AG04450 (cell line): ENCODE results near the gene ZNF692. TPM values are rescaled to one million over a fixed set of nuclear protein-coding genes. Genes with fewer than 3 reads are reported as not detected.

Experiments used
- CTCF ChIA-PET: fragments of 300-600, 350-600 bp; formaldehyde crosslinking; extraction: SDS; loops from one replicate; lab custom pipeline; 2022; ENCODE audit warnings: antibody characterized with exemption, inconsistent platforms; lab: Charles Lee
- POLR2A ChIA-PET: fragments of 350-600 bp; formaldehyde crosslinking; extraction: SDS; loops from one replicate; lab custom pipeline; 2021; ENCODE audit warnings: antibody characterized with exemption, inconsistent platforms; lab: Yijun Ruan, JAX
- DNase-seq: peaks from one replicate; pipeline ENCODE4 v3.0.0-alpha.2; 2011; ENCODE audit warnings: low read depth, low spot score
- H3K27ac ChIP-seq: one replicate; pipeline ENCODE4 v1.5.1; 2012; ENCODE audit warnings: low read depth, low read length, control low read depth
- H3K27me3 ChIP-seq: one replicate; pipeline ENCODE4 v1.6.0; 2012; ENCODE audit warnings: low read length; ENCODE audit not compliant: control insufficient read depth, insufficient read depth
- H3K4me3 ChIP-seq: 2 replicates; pipeline ENCODE4 v1.5.1; 2011; ENCODE audit warnings: mild to moderate bottlenecking, low read depth, low read length, control low read depth
- H3K9me3 ChIP-seq: 2 replicates; pipeline ENCODE4 v1.5.1; 2012; ENCODE audit warnings: low read length; ENCODE audit not compliant: control insufficient read depth, insufficient read depth
- polyA plus RNA-seq: library from polyadenylated mRNA; depleted of rRNA; stranded (reverse); fragments of >200 nt; gene quantifications from 2 replicates; pipeline ENCODE4 v1.2.3, GENCODE V29; 2011
- TF ChIP-seq, protein P1 (sequence below): IDR thresholded peaks from 2 replicates; pipeline ENCODE4 v1.5.1; 2011; ENCODE audit warnings: low read depth, low read length, control low read depth, inconsistent platforms

Gene ZNF692
- polyA plus RNA-seq, 1 experiment = 12.7 TPM

DNA sequence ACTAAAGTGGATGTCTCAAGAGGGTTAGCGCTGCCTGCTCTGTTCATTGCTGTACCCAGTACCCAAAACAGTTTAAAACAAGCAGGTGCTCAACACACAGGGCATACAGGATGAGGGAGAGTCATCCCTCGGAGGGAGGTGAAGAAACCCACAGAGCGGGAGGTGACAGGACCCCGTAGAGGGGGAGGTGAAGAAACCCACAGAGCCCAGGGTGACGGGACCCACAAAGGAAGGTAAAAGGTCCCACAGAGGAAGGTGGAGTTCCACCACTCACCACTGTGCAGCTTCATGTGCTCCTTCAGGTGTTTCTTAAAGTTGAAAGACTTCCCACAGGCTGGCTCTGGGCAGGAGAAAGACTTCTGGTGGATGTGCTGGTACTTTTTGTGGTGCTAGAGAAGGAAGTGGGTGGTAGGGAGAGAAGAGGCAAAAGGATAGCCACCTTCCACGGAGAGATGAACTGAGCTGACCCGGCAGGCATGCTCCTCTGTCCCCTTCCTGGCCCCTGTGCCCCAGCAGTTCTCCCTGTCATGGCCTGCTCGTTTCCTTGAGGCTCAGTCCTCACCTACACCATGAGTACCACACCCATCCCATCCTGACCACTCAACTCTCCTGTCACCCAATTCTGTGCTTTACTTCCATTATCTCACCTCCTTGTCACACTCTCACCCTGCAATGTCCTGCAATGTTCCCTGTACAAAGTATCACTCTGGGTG is 5.1 kb downstream of the ZNF692 start:
- Histone ChIP-seq H3K4me3 (no peak overlapping the region), H3K27me3 (no peaks in the 10 kb centered on the region), H3K9me3 (no peaks in the 10 kb centered on the region), H3K27ac (no peak overlapping the region)
- TF ChIP-seq, protein P1, sequence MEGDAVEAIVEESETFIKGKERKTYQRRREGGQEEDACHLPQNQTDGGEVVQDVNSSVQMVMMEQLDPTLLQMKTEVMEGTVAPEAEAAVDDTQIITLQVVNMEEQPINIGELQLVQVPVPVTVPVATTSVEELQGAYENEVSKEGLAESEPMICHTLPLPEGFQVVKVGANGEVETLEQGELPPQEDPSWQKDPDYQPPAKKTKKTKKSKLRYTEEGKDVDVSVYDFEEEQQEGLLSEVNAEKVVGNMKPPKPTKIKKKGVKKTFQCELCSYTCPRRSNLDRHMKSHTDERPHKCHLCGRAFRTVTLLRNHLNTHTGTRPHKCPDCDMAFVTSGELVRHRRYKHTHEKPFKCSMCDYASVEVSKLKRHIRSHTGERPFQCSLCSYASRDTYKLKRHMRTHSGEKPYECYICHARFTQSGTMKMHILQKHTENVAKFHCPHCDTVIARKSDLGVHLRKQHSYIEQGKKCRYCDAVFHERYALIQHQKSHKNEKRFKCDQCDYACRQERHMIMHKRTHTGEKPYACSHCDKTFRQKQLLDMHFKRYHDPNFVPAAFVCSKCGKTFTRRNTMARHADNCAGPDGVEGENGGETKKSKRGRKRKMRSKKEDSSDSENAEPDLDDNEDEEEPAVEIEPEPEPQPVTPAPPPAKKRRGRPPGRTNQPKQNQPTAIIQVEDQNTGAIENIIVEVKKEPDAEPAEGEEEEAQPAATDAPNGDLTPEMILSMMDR = no peak
- DNase-seq = no peak
- ChIA-PET CTCF (interaction anchor here (1.4 kb wide), 1 partner anchor 12 kb away, joined by 3 read pairs; no protein-coding TSS in a partner anchor), POLR2A (no interaction called here)

DNA sequence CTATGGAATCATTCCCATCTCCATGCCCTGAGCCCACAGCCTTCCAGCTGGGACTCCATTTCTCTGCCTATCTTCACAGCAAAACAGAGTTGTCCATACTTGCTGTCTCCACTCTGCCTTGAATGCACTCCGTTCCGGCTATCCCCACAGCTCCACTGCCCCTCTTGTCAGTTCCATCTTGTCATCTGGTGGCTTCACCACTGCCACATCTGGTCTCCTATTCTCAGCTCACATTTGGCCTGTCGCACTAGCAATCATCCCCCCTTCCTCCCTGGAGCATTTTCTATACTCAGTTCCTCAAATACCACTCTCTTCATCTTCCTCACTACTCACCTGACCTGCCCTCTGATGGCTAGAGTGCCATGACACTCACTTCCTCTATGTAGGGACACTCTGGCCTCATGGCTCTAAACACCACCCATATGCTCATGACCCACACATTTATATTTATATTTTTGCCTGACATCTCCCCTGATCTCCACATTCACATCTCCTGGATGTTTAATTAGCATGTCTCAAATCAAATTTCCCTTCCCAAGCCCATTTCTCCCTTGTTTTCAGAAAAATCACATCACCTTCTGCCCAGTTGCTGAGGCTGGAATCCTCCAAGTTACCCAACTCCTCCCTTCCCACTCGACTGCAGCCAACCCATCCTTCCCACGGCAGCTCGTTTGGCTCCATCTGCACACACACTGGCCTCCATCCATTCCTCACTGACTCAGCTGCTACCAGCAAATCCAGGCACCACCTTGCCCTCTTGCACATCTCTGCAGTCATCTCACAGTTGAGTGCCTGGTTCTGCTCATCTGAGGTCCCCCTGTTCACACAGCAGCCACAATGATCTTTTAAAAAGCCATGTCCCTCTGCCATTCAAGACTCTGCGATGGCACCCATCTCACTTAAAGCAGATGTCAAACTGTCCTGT is 6.1 kb downstream of the ZNF692 start:
- DNase-seq = no peak
- CTCF ChIA-PET = interaction anchor here (1.4 kb wide), 1 partner anchor 11 kb away, joined by 3 read pairs; no protein-coding TSS in a partner anchor
- TF ChIP-seq, protein P1 = no peak
- POLR2A ChIA-PET = no interaction called here
- no peaks in the 10 kb centered on the region for H3K27me3 ChIP-seq
- no peak overlapping the region for H3K4me3 ChIP-seq
- H3K9me3 ChIP-seq = peaks cover 4% of the 10 kb centered on the region; the same call in 1 of the 2 replicates
- no peak overlapping the region for H3K27ac ChIP-seq

DNA sequence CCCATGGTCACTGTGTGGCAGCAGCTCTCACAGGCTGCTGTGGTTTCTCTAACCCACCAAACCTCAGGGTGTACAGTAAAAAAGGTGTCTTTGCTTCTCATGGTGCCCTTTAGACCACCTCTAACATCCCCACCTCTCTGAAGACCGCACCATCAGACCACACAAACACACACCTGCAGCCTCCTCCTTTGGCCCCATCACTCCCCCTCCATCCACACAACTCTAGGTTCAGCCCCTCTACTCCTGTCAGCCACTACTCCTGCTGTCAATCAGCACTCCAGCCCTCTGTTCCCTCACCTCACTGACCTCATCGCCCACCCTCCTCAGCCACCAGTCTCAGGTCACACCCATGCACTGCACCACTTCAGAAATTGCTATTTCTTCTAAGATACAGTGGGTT is 7.5 kb downstream of the ZNF692 start:
- TF ChIP-seq, protein P1 = no peak
- H3K4me3 ChIP-seq = no peak overlapping the region
- no peak overlapping the region for H3K27ac ChIP-seq
- H3K9me3 ChIP-seq = peaks cover 5% of the 10 kb centered on the region; the same call in 1 of the 2 replicates
- no peak for DNase-seq
- H3K27me3 ChIP-seq = no peaks in the 10 kb centered on the region
- CTCF ChIA-PET = interaction anchor here (1.9 kb wide), 1 partner anchor 9 kb away, joined by 5 read pairs; no protein-coding TSS in a partner anchor
- POLR2A ChIA-PET = no interaction called here

DNA sequence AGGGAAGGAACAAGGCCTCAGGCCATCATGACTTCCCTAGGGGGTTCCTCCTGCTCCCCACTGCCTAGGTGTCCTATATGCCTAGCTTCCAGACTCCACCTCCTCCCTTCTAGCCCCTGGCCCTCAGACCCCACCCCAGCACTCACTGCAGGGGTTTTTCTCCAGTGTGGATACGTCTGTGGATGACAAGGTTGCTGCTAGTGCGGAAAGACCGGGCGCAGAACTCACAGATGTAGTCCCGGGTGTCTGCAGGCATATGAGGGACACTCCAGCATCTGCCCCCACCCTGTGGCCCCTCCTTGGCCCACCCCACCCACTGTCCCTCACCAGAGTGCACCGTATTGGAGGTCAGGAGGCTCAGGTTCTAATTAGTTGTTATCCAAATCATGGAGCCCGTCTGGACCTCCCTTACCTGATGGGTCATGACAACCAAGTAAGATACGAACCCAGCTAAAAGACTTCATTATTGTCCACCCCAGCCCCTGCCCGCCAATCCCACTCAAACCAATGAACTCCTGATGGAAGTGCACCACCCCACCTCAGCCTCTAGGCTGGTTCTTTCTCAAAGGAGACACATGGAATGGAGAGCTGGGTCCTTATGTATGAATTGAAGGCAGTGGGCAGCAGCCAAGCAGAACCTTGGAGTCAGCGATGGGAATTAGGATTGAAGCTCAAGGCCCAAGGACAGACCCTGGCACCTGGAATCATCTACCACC is 8.2 kb downstream of the ZNF692 start:
- Histone ChIP-seq H3K27ac (no peak overlapping the region), H3K27me3 (no peaks in the 10 kb centered on the region), H3K4me3 (no peak overlapping the region), H3K9me3 (peaks cover 5% of the 10 kb centered on the region; the same call in 1 of the 2 replicates)
- ChIA-PET POLR2A (no interaction called here), CTCF (interaction anchor here (1.9 kb wide), 1 partner anchor 9 kb away, joined by 5 read pairs; no protein-coding TSS in a partner anchor)
- TF ChIP-seq, protein P1 = no peak
- DNase-seq = no peak
